IMR-90 (cell line): ENCODE data around the gene OR2C3. TPM values are rescaled to one million over a fixed set of nuclear protein-coding genes. Genes with fewer than 3 reads are reported as not detected.

Source experiments
- ATAC-seq: fragments of 200-7000 bp; cut with Tn5 transposase; 2 replicates; pipeline ENCODE4 v1.9.1; 2020; ENCODE audit warnings: low read depth, mild to moderate bottlenecking, moderate library complexity
- BruUV-seq: library from RNA; stranded (reverse); fragments of 400-500 nt; replicated peaks from 2 replicates; lab custom pipeline; 2021; lab: Mats Ljungman, UMichigan
- CTCF ChIA-PET: fragments of 300-600 bp; formaldehyde crosslinking; extraction: SDS; loops from one replicate; lab custom pipeline; 2021; ENCODE audit warnings: antibody characterized with exemption; lab: Yijun Ruan, JAX
- POLR2A ChIA-PET: fragments of 300-600 bp; sonication (Branson Sonifier 250); formaldehyde crosslinking; loops from one replicate; lab custom pipeline; 2022; ENCODE audit warnings: antibody characterized with exemption; ENCODE audit not compliant: unreplicated experiment; lab: Charles Lee
- DNase-seq: peaks from one replicate; pipeline ENCODE4 v3.0.0; 2013
- H2AFZ ChIP-seq: replicated peaks from 2 replicates; pipeline ENCODE3; 2013; ENCODE audit warnings: low read length, mild to moderate bottlenecking; ENCODE audit not compliant: poor library complexity
- H2AK5ac ChIP-seq: 2 replicates; pipeline ENCODE4 v1.6.1; 2013; ENCODE audit warnings: low read depth, low read length, inconsistent platforms
- H2AK9ac ChIP-seq: replicated peaks from 2 replicates; pipeline ENCODE3; 2013; ENCODE audit warnings: mild to moderate bottlenecking, low read depth, low read length, moderate library complexity; ENCODE audit not compliant: poor library complexity
- H2BK120ac ChIP-seq: 2 replicates; pipeline ENCODE4 v1.6.1; 2013; ENCODE audit warnings: low read depth, low read length, inconsistent platforms
- H2BK15ac ChIP-seq: 3 replicates; pipeline ENCODE4 v1.6.1; 2013; ENCODE audit warnings: low read depth, low read length, inconsistent platforms
- H2BK20ac ChIP-seq: 2 replicates; pipeline ENCODE4 v1.6.1; 2013; ENCODE audit warnings: low read depth, mild to moderate bottlenecking, inconsistent platforms, low read length, moderate library complexity
- H2BK5ac ChIP-seq: 2 replicates; pipeline ENCODE4 v1.6.1; 2013; ENCODE audit warnings: mild to moderate bottlenecking, low read depth, low read length, inconsistent platforms; ENCODE audit not compliant: poor library complexity, severe bottlenecking
- H3K14ac ChIP-seq: replicated peaks from 2 replicates; pipeline ENCODE4 v1.6.1; 2013; ENCODE audit warnings: low read depth, low read length, inconsistent platforms
- H3K18ac ChIP-seq: 2 replicates; pipeline ENCODE4 v1.6.1; 2013; ENCODE audit warnings: low read depth, low read length, control low read depth
- H3K23ac ChIP-seq: 2 replicates; pipeline ENCODE4 v1.6.1; 2013; ENCODE audit warnings: low read depth, low read length, inconsistent platforms
- H3K27ac ChIP-seq: 2 replicates; pipeline ENCODE4 v1.5.1; 2013; ENCODE audit warnings: mild to moderate bottlenecking, control low read depth, low read length; ENCODE audit not compliant: insufficient read depth
- H3K27me3 ChIP-seq: 2 replicates; pipeline ENCODE4 v1.6.1; 2013; ENCODE audit warnings: low read length; ENCODE audit not compliant: control insufficient read depth, insufficient read depth
- H3K36me3 ChIP-seq: 2 replicates; pipeline ENCODE4 v1.6.1; 2013; ENCODE audit warnings: low read length, mixed read lengths; ENCODE audit not compliant: control insufficient read depth, insufficient read depth
- H3K4ac ChIP-seq: 2 replicates; pipeline ENCODE4 v1.6.1; 2013; ENCODE audit warnings: low read depth, low read length, inconsistent platforms
- H3K4me1 ChIP-seq: 2 replicates; pipeline ENCODE4 v1.6.1; 2013; ENCODE audit warnings: low read length, mixed read lengths; ENCODE audit not compliant: control insufficient read depth, insufficient read depth
- H3K4me2 ChIP-seq: 2 replicates; pipeline ENCODE4 v1.6.1; 2013; ENCODE audit warnings: low read depth, mild to moderate bottlenecking, control low read depth, low read length, moderate library complexity
- H3K4me3 ChIP-seq: 2 replicates; pipeline ENCODE4 v1.5.1; 2013; ENCODE audit warnings: low read depth, mild to moderate bottlenecking, control low read depth, low read length, moderate library complexity; ENCODE audit not compliant: insufficient read depth
- H3K56ac ChIP-seq: 2 replicates; pipeline ENCODE4 v1.6.1; 2013; ENCODE audit warnings: low read length, inconsistent platforms; ENCODE audit not compliant: insufficient read depth; ENCODE audit errors: extremely low read depth
- H3K79me1 ChIP-seq, 2 experiments: 2 replicates each; pipeline ENCODE4 v1.6.1; 2013; ENCODE audit warnings: low read length in 2 of 2, inconsistent platforms in 1 of 2, low read depth in 1 of 2
- H3K9ac ChIP-seq: 2 replicates; pipeline ENCODE4 v1.6.1; 2013; ENCODE audit warnings: low read depth, low read length, control low read depth
- H3K9me1 ChIP-seq: 2 replicates; pipeline ENCODE4 v1.6.1; 2013; ENCODE audit warnings: low read length, inconsistent platforms; ENCODE audit not compliant: insufficient read depth
- H3K9me3 ChIP-seq: 2 replicates; pipeline ENCODE4 v1.6.1; 2013; ENCODE audit warnings: low read length; ENCODE audit not compliant: control insufficient read depth, insufficient read depth
- H4K20me1 ChIP-seq: 2 replicates; pipeline ENCODE4 v1.6.1; 2013; ENCODE audit warnings: low read length, inconsistent platforms; ENCODE audit not compliant: insufficient read depth
- H4K5ac ChIP-seq: 2 replicates; pipeline ENCODE4 v1.6.1; 2013; ENCODE audit warnings: mild to moderate bottlenecking, low read depth, low read length, control low read depth
- H4K8ac ChIP-seq, 2 experiments: 2 replicates each; pipeline ENCODE4 v1.6.1; 2013; ENCODE audit warnings: low read depth in 2 of 2, low read length in 2 of 2, control low read depth in 1 of 2, inconsistent platforms in 1 of 2
- H4K91ac ChIP-seq: 2 replicates; pipeline ENCODE4 v1.6.1; 2013; ENCODE audit warnings: low read depth, low read length, inconsistent platforms; ENCODE audit not compliant: insufficient read depth
- BHLHE40 ChIP-seq: fragments of 150-350 bp; IDR thresholded peaks from 2 replicates; pipeline ENCODE4 v1.6.1; 2016; ENCODE audit warnings: mild to moderate bottlenecking, low read depth, low read length
- CEBPB ChIP-seq: IDR thresholded peaks from 2 replicates; pipeline ENCODE4 v1.6.1; 2012; ENCODE audit warnings: low read depth, low read length, improper control_type of control experiment
- CHD1 ChIP-seq: IDR thresholded peaks from 2 replicates; pipeline ENCODE4 v1.6.1; 2012; ENCODE audit warnings: low read depth, low read length, improper control_type of control experiment
- CTCF ChIP-seq: conservative IDR thresholded peaks from 2 replicates; pipeline ENCODE4 v1.5.1; 2012; ENCODE audit warnings: mild to moderate bottlenecking, low read depth, low read length, improper control_type of control experiment
- ELK1 ChIP-seq: fragments of 150-350 bp; IDR thresholded peaks from 2 replicates; pipeline ENCODE4 v1.6.1; 2016; ENCODE audit warnings: low read depth, mild to moderate bottlenecking, low read length, moderate library complexity, borderline replicate concordance
- FOS ChIP-seq: fragments of 150-350 bp; IDR thresholded peaks from 2 replicates; pipeline ENCODE4 v1.6.1; 2016; ENCODE audit warnings: low read depth, low read length
- MAFK ChIP-seq: IDR thresholded peaks from 2 replicates; pipeline ENCODE4 v1.6.1; 2012; ENCODE audit warnings: low read depth, low read length, improper control_type of control experiment
- MAZ ChIP-seq: IDR thresholded peaks from 2 replicates; pipeline ENCODE4 v1.6.1; 2012; ENCODE audit warnings: low read depth, mild to moderate bottlenecking, low read length, improper control_type of control experiment, moderate library complexity, borderline replicate concordance
- MXI1 ChIP-seq: IDR thresholded peaks from 2 replicates; pipeline ENCODE4 v1.6.1; 2012; ENCODE audit warnings: low read depth, mild to moderate bottlenecking, low read length, moderate library complexity, borderline replicate concordance
- NFE2L2 ChIP-seq: fragments of 150-350 bp; IDR thresholded peaks from 2 replicates; pipeline ENCODE4 v1.6.1; 2016; ENCODE audit warnings: low read depth, mild to moderate bottlenecking, low read length
- POLR2A ChIP-seq: IDR thresholded peaks from 2 replicates; pipeline ENCODE4 v1.6.1; 2012; ENCODE audit warnings: mild to moderate bottlenecking, low read depth, low read length
- RAD21 ChIP-seq: IDR thresholded peaks from 2 replicates; pipeline ENCODE4 v1.6.1; 2012; ENCODE audit warnings: low read length, improper control_type of control experiment
- RCOR1 ChIP-seq: IDR thresholded peaks from 2 replicates; pipeline ENCODE4 v1.6.1; 2012; ENCODE audit warnings: mild to moderate bottlenecking, low read length, improper control_type of control experiment; ENCODE audit not compliant: insufficient replicate concordance
- RFX5 ChIP-seq: IDR thresholded peaks from 2 replicates; pipeline ENCODE4 v1.8.0; 2012; ENCODE audit warnings: low read depth, mild to moderate bottlenecking, low read length, moderate library complexity
- SMC3 ChIP-seq: fragments of 150-350 bp; IDR thresholded peaks from 2 replicates; pipeline ENCODE4 v1.6.1; 2016; ENCODE audit warnings: low read depth, mild to moderate bottlenecking, antibody characterized with exemption, low read length, moderate library complexity
- USF2 ChIP-seq: fragments of 150-350 bp; IDR thresholded peaks from 2 replicates; pipeline ENCODE4 v1.6.1; 2017; ENCODE audit warnings: mild to moderate bottlenecking, antibody characterized with exemption, low read length, low read depth
- WGBS, 2 experiments: methylation state at CpG; one replicate each; pipeline versions ENCODE4 v1.1.5 to v1.1.7; 2013; ENCODE audit warnings: missing lambda C conversion rate in 2 of 2; ENCODE audit not compliant: insufficient read length in 1 of 2; ENCODE audit errors: extremely low coverage in 2 of 2; 5-methylcytosine and 5-hydroxymethylcytosine counted together
- dilution Hi-C: fragments of 300-500 bp; cut with HindIII; formaldehyde crosslinking; loops from one replicate; pipeline ENCODE4 v1.14.3; 2018; ENCODE audit warnings: low sequenced_read_pairs; ENCODE audit not compliant: unreplicated experiment
- in situ Hi-C: fragments of 300-500 bp; cut with MboI; formaldehyde crosslinking; loops from 3 replicates; pipeline ENCODE4 v1.14.3; 2019; ENCODE audit warnings: low sequenced_read_pairs, inconsistent platforms, mixed read lengths
- intact Hi-C: fragments of 100-400 bp; cut with micrococcal nuclease; formaldehyde crosslinking; loops from 2 replicates; pipeline ENCODE4 v1.10.0; 2022
- polyA plus RNA-seq, 3 experiments: library from polyadenylated mRNA; depleted of rRNA; stranded (reverse); fragments of >200 nt; gene quantifications; 2 replicates each; pipeline ENCODE4 v1.2.3, GENCODE V29; 2012; ENCODE audit warnings: low replicate concordance in 1 of 3
- total RNA-seq: library from RNA; depleted of rRNA; stranded (reverse); fragments of >200 nt; gene quantifications from 2 replicates; pipeline ENCODE4 v1.2.3, GENCODE V29; 2012

The OR2C3 gene
- total and polyA plus RNA-seq, 2 of the 4 experiments (the other 2 are of a cell fraction), result not detected

GRCh38 chr1:247552231-247552630, 16.0 kb upstream of the OR2C3 start:
- Histone ChIP-seq H3K4me2 (no peak overlapping the region), H3K27me3 (no peaks in the 10 kb centered on the region), H4K8ac (no peak overlapping the region), H2BK20ac (no peak overlapping the region), H2AK9ac (no peak overlapping the region), H4K5ac (no peak overlapping the region), H3K4ac (no peak overlapping the region), H2BK120ac (no peak overlapping the region), H4K20me1 (no peaks in the 10 kb centered on the region), H3K4me3 (no peak overlapping the region), H3K18ac (no peak overlapping the region), H2BK5ac (no peak overlapping the region), H3K4me1 (no peaks in the 10 kb centered on the region), H3K9me3 (peaks cover 7% of the 10 kb centered on the region), H3K79me1 (no peaks in the 10 kb centered on the region), H2AFZ (no peak overlapping the region), H2BK15ac (no peak overlapping the region), H3K23ac (no peak overlapping the region), H3K9me1 (no peaks in the 10 kb centered on the region), H3K27ac (no peak overlapping the region), H3K9ac (no peak overlapping the region), H3K14ac (no peak overlapping the region), H4K91ac (no peak overlapping the region), H3K56ac (no peak overlapping the region), H3K36me3 (no peaks in the 10 kb centered on the region), H2AK5ac (no peak overlapping the region)
- ATAC-seq, result no peak
- in situ Hi-C loops (no loop called here), dilution Hi-C loops (no loop called here), intact Hi-C loops (no loop called here)
- 33% methylated on average over 1 of the region's 2 CpGs; no CpG with 5 or more reads in 1 of the 2 experiments for WGBS, 2 experiments
- ChIA-PET POLR2A (no interaction called here), CTCF (no interaction called here)
- TF ChIP-seq ELK1, result no peak
- no peak for TF ChIP-seq POLR2A
- TF ChIP-seq MAZ, result no peak
- no peak for TF ChIP-seq MAFK
- no peak for TF ChIP-seq SMC3
- TF ChIP-seq USF2, result no peak
- TF ChIP-seq FOS, result no peak
- no peak for TF ChIP-seq MXI1
- no peak for TF ChIP-seq CHD1
- no peak for TF ChIP-seq RAD21
- no peak for TF ChIP-seq CEBPB
- no peak for TF ChIP-seq BHLHE40
- TF ChIP-seq NFE2L2, result no peak
- TF ChIP-seq CTCF, result no peak
- TF ChIP-seq RCOR1, result no peak
- no peak for TF ChIP-seq RFX5
- BruUV-seq, result no TSS peak
- DNase-seq, result no peak
